Esophagus squamous epithelium (tissue), 5 donors: Measurements from ENCODE around the gene SERPINA6. TPM values are rescaled to one million over a fixed set of nuclear protein-coding genes. Genes with fewer than 3 reads are reported as not detected.
"Not testable (repeated sequence)": the region's sequence is repeated elsewhere in the genome, so short reads cannot be mapped to it uniquely, and the experiment has no call there.

Experiments
- DNase-seq: peaks from one replicate; lab custom pipeline; 2025; lab: John Stamatoyannopoulos, UW
- H3K27ac ChIP-seq, 4 donors: fragments of 200-600 bp; sonication (generic); one replicate each; pipeline ENCODE4 v1.5.1; 2016 to 2019; ENCODE audit warnings: mild to moderate bottlenecking in 1 of 4
- H3K27me3 ChIP-seq, 4 donors: fragments of 200-600 bp; sonication (generic); 1 replicate in 3 of 4; 2 replicates in 1 of 4; pipeline versions ENCODE4 v1.5.1 to v1.6.0; 2017 to 2021; ENCODE audit warnings: antibody characterized with exemption in 1 of 4
- H3K36me3 ChIP-seq, 3 donors: fragments of 200-600 bp; sonication (generic); one replicate each; pipeline ENCODE4 v1.5.1; 2016 to 2019
- H3K4me1 ChIP-seq, 3 donors: fragments of 200-600 bp; sonication (generic); one replicate each; pipeline ENCODE4 v1.5.1; 2017 to 2019
- H3K4me3 ChIP-seq, 4 donors: fragments of 200-600 bp; sonication (generic); 1 replicate in 3 of 4; 2 replicates in 1 of 4; pipeline ENCODE4 v1.5.1; 2016 to 2019; ENCODE audit warnings: mild to moderate bottlenecking in 2 of 4, moderate library complexity in 1 of 4
- H3K9me3 ChIP-seq, 3 donors: fragments of 200-600 bp; sonication (generic); one replicate each; pipeline ENCODE4 v1.5.1; 2016 to 2019
- POLR2A ChIP-seq, 4 donors: fragments of 450-650 bp; IDR thresholded peaks; one replicate each; pipeline ENCODE4 v1.6.1; 2017; ENCODE audit warnings: antibody characterized with exemption in 4 of 4, mild to moderate bottlenecking in 4 of 4, moderate library complexity in 3 of 4
- WGBS, 2 donors: methylation state at CpG; one replicate each; pipeline ENCODE4 v1.1.5; 2018; 5-methylcytosine and 5-hydroxymethylcytosine counted together
- intact Hi-C: fragments of 100-400 bp; cut with DNase I; formaldehyde crosslinking; loops from one replicate; pipeline ENCODE4 v1.15.0; 2022
- total RNA-seq, 4 donors: library from RNA; depleted of rRNA; stranded (reverse); fragments of >200 nt; gene quantifications; one replicate each; pipeline ENCODE4 v1.1.0, GENCODE V29; 2016
- TF ChIP-seq, protein P1 (sequence below), 6 experiments: fragments of 450-650 bp in 4 of 6; fragments of 200-600 bp in 2 of 6; sonication (generic) in 2 of 6; IDR thresholded peaks; one replicate each; pipeline ENCODE4 v1.5.1; 2016 to 2019; ENCODE audit warnings: antibody characterized with exemption in 6 of 6, mild to moderate bottlenecking in 4 of 6, moderate library complexity in 4 of 6
- donor health status: DM: yes; HTN: yes; CAD: no.

Gene SERPINA6
- total RNA-seq, 4 donors from 2014 or later, result not detected

DNA sequence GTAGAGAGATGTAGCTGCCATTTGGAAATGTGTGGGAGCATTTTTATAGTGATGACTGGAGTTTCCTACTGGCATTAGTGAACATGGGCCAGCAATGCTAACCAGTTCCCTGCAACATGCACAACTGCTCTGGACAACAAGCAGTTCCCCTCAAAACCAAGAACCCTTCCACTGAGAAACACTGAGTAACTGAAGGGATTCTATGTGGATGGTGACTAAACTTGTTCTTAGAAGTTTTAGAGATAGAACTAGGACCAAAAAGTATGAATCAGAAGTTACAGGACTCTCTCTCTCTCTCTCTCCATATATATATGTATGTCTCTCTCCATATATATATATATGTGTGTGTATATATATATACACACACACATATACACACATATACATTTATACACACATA lies 38.0 kb downstream of the SERPINA6 start:
- Histone ChIP-seq H3K27ac (no peak overlapping the region), H3K36me3 (no peaks in the 10 kb centered on the region), H3K4me3 (no peak overlapping the region), H3K4me1 (peaks cover 0 to 17% (median 3%) of the 10 kb centered on the region in 3 donors), H3K9me3 (no peaks in the 10 kb centered on the region), H3K27me3 (peaks cover 0 to 47% (median 2%) of the 10 kb centered on the region in 4 donors)
- intact Hi-C loops, result no loop called here
- TF ChIP-seq, protein P1, sequence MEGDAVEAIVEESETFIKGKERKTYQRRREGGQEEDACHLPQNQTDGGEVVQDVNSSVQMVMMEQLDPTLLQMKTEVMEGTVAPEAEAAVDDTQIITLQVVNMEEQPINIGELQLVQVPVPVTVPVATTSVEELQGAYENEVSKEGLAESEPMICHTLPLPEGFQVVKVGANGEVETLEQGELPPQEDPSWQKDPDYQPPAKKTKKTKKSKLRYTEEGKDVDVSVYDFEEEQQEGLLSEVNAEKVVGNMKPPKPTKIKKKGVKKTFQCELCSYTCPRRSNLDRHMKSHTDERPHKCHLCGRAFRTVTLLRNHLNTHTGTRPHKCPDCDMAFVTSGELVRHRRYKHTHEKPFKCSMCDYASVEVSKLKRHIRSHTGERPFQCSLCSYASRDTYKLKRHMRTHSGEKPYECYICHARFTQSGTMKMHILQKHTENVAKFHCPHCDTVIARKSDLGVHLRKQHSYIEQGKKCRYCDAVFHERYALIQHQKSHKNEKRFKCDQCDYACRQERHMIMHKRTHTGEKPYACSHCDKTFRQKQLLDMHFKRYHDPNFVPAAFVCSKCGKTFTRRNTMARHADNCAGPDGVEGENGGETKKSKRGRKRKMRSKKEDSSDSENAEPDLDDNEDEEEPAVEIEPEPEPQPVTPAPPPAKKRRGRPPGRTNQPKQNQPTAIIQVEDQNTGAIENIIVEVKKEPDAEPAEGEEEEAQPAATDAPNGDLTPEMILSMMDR (IDR thresholded peaks at IDR 0.05), result no peak
- TF ChIP-seq POLR2A (IDR thresholded peaks at IDR 0.05), result no peak
- DNase-seq, result no peak

GRCh38 chr14:94284221-94284620 lies 38.9 kb downstream of the SERPINA6 start:
- intact Hi-C loops, result no loop called here
- H3K36me3 ChIP-seq, result no peaks in the 10 kb centered on the region
- H3K4me3 ChIP-seq, result no peak overlapping the region
- TF ChIP-seq, protein P1 (IDR thresholded peaks at IDR 0.05), result no peak
- no peak for TF ChIP-seq POLR2A (IDR thresholded peaks at IDR 0.05)
- H3K9me3 ChIP-seq, result no peaks in the 10 kb centered on the region
- H3K4me1 ChIP-seq, result peaks cover 0 to 8% (median 3%) of the 10 kb centered on the region in 3 donors
- DNase-seq, result no peak
- peaks cover 0 to 47% (median 2%) of the 10 kb centered on the region in 4 donors for H3K27me3 ChIP-seq
- WGBS, 2 donors, result 67 to 77% methylated on average over 2 of the region's 2 CpGs
- H3K27ac ChIP-seq, result no peak overlapping the region

DNA sequence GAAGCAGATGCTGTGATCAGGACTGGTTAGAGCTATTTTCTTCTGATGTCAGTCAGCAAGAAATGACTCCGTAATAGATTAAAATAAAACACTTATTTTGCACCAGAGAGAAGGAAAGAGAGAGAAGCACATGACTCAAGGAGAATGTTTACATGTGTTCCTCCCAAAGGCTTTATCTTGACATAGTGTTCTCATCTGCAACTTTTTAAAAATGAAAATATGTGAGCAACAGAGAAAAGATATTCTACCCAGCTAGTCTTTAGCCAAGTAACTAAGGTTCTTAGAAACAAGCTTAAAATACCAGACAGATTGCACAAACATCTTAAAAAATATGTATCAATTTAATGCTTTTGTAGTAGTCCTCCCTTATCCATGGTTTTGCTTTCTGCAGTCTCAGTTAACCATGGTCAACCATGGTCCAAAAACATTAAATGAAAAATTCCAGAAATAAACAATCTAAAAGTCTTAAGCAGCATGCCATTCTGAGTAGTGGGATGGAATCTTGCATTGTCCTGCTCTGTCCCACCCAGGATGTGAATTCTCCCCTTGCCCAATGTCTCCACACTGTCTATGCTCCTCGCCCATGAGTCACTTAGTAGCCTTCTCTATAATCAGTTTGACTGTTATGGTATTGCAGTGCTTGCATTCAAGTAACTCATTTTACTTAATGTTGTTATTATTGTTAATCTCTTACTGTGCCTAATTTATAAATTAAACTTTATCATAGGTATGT lies 40.0 kb downstream of the SERPINA6 start:
- Histone ChIP-seq H3K27ac (no peak overlapping the region), H3K27me3 (peaks cover 0 to 38% (median 2%) of the 10 kb centered on the region in 4 donors), H3K4me1 (no peaks in the 10 kb centered on the region), H3K9me3 (no peaks in the 10 kb centered on the region), H3K36me3 (no peaks in the 10 kb centered on the region), H3K4me3 (no peak overlapping the region)
- no peak for TF ChIP-seq POLR2A (IDR thresholded peaks at IDR 0.05)
- TF ChIP-seq, protein P1 (IDR thresholded peaks at IDR 0.05), result no peak
- no peak for DNase-seq
- intact Hi-C loops, result no loop called here
- 53 to 77% methylated on average over 2 of the region's 2 CpGs for WGBS, 2 donors

- 62 to 82% methylated on average over 2 of the region's 2 CpGs for WGBS, 2 donors
- intact Hi-C loops, result no loop called here
Observed at GRCh38 chr14:94278731-94279130, 44.4 kb downstream of the SERPINA6 start.

DNA sequence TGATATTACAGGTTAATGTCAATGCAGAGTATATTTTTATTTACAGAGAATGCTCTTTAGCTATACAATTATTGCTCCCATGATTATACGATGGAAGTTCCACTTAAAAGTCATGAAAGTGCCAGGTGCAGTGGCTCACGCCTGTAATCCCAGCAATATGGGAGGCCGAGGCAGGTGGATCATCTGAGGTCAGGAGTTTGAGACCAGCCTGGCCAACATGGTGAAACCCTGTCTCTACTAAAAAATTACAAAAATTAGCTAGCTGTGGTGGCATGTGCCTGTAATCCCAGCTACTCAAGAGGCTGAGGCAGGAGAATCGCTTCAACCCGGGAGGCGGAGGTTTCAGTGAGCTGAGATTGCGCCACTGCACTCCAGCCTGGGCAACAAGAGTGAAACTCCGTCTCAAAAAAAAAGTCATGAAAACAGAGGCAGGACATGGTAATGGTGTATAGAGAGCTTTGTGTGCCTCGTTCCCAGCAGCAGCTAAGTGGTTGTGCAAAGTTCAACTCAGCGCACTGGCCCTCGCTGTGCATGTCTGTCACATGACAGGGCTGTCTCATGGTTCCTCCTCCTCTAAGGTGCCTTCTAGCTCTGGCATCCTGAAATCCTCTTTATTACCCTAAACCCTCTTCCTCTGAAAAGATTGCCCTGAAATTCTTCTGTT lies 46.1 kb downstream of the SERPINA6 start:
- not testable (repeated sequence) for H3K4me1 ChIP-seq, DNase-seq
- 87 to 88% methylated on average over 11 of the region's 11 CpGs for WGBS, 2 donors

More at GRCh38 chr14:94278731-94279130, 44.4 kb downstream of the SERPINA6 start:
- Histone ChIP-seq H3K27ac (no peak overlapping the region), H3K27me3 (peaks cover 0 to 9% (median under 1%) of the 10 kb centered on the region in 4 donors), H3K4me1 (no peaks in the 10 kb centered on the region), H3K36me3 (no peaks in the 10 kb centered on the region), H3K4me3 (no peak overlapping the region), H3K9me3 (no peaks in the 10 kb centered on the region)
- TF ChIP-seq, protein P1 (IDR thresholded peaks at IDR 0.05), result no peak
- no peak for TF ChIP-seq POLR2A (IDR thresholded peaks at IDR 0.05)
- DNase-seq, result no peak

More for the DNA sequence above, 46.1 kb downstream of the SERPINA6 start:
- H3K9me3 ChIP-seq, H3K27me3 ChIP-seq, intact Hi-C loops, H3K4me3 ChIP-seq, H3K27ac ChIP-seq, H3K36me3 ChIP-seq: not testable (repeated sequence)
